ENCODE measurements around the gene TFG.

Gene TFG

GRCh38 chr3:100753846-100754245 lies 44.6 kb downstream of the TFG start:
- FAIRE-seq = no peak
- DNase-seq (ENCODE audit: insufficient read length, low spot score) = no peak

- no peak for DNase-seq (ENCODE audit: insufficient read length, low spot score)
- FAIRE-seq = no peak
These were observed 45.5 kb downstream of the TFG start for GRCh38 chr3:100754563-100755334.

- FAIRE-seq (no peak), DNase-seq (ENCODE audit: insufficient read length, low spot score) (no peak)
These were observed 47.1 kb downstream of the TFG start for GRCh38 chr3:100756441-100756840.

- FAIRE-seq (no peak), DNase-seq (ENCODE audit: insufficient read length, low spot score) (no peak)
These were observed 49.9 kb downstream of the TFG start for GRCh38 chr3:100759159-100759558.

- no peak for DNase-seq (ENCODE audit: insufficient read length, low spot score)
- FAIRE-seq = no peak
These were observed 50.7 kb downstream of the TFG start for GRCh38 chr3:100759950-100760349.

- FAIRE-seq (no peak), DNase-seq (ENCODE audit: insufficient read length, low spot score) (no peak)
These were observed 51.1 kb downstream of the TFG start for GRCh38 chr3:100760377-100760776.

GRCh38 chr3:100761211-100761942 lies 52.1 kb downstream of the TFG start:
- peak; percentile 6 for DNase-seq (ENCODE audit: insufficient read length, low spot score)
- FAIRE-seq = no peak

- FAIRE-seq = no peak
These were observed 52.7 kb downstream of the TFG start for GRCh38 chr3:100761951-100762350.

GRCh38 chr3:100765437-100765975 lies 56.2 kb downstream of the TFG start:
- no peak for DNase-seq (ENCODE audit: insufficient read length, low spot score)
- no peak for FAIRE-seq

More at GRCh38 chr3:100761951-100762350, 52.7 kb downstream of the TFG start:
- no peak for DNase-seq (ENCODE audit: insufficient read length, low spot score)

GRCh38 chr3:100766069-100766468 lies 56.8 kb downstream of the TFG start:
- DNase-seq (ENCODE audit: insufficient read length, low spot score) (no peak), FAIRE-seq (no peak)

- DNase-seq (ENCODE audit: insufficient read length, low spot score) = no peak
- no peak for FAIRE-seq
These were observed 60.4 kb downstream of the TFG start for GRCh38 chr3:100769693-100770092.

- FAIRE-seq = no peak
- DNase-seq (ENCODE audit: insufficient read length, low spot score) = no peak
These were observed 65.9 kb downstream of the TFG start for GRCh38 chr3:100775226-100775625.

GRCh38 chr3:100775669-100776068 lies 66.4 kb downstream of the TFG start:
- DNase-seq (ENCODE audit: insufficient read length, low spot score) = no peak
- FAIRE-seq = no peak

- FAIRE-seq = no peak
- no peak for DNase-seq (ENCODE audit: insufficient read length, low spot score)
These were observed 66.9 kb downstream of the TFG start for GRCh38 chr3:100776097-100776729.

- FAIRE-seq = no peak
- no peak for DNase-seq (ENCODE audit: insufficient read length, low spot score)
These were observed 67.5 kb downstream of the TFG start for GRCh38 chr3:100776746-100777145.

- FAIRE-seq = no peak
These were observed 68.0 kb downstream of the TFG start for GRCh38 chr3:100777271-100777670.

GRCh38 chr3:100779480-100779879 lies 70.2 kb downstream of the TFG start:
- FAIRE-seq (no peak), DNase-seq (ENCODE audit: insufficient read length, low spot score) (no peak)

More at GRCh38 chr3:100777271-100777670, 68.0 kb downstream of the TFG start:
- DNase-seq (ENCODE audit: insufficient read length, low spot score) = no peak

GRCh38 chr3:100780071-100780622 lies 70.9 kb downstream of the TFG start:
- DNase-seq (ENCODE audit: insufficient read length, low spot score) (no peak), FAIRE-seq (no peak)

- DNase-seq (ENCODE audit: insufficient read length, low spot score) = no peak
These were observed 72.0 kb downstream of the TFG start for GRCh38 chr3:100781301-100781700.

GRCh38 chr3:100782348-100782747 lies 73.1 kb downstream of the TFG start:
- no peak for DNase-seq (ENCODE audit: insufficient read length, low spot score)
- FAIRE-seq = no peak

More at GRCh38 chr3:100781301-100781700, 72.0 kb downstream of the TFG start:
- no peak for FAIRE-seq

- DNase-seq (ENCODE audit: insufficient read length, low spot score) (no peak), FAIRE-seq (no peak)
These were observed 73.6 kb downstream of the TFG start for GRCh38 chr3:100782906-100783305.
